PC-9 (cell line): ENCODE data around the gene EXOC1L. TPM values are rescaled to one million over a fixed set of nuclear protein-coding genes. Genes with fewer than 3 reads are reported as not detected.
"Not testable (repeated sequence)": the region's sequence is repeated elsewhere in the genome, so short reads cannot be mapped to it uniquely, and the experiment has no call there.

Experiments used
- BruUV-seq: library from RNA; stranded (reverse); fragments of 400-500 nt; replicated peaks from 2 replicates; lab custom pipeline; 2021; lab: Mats Ljungman, UMichigan
- CTCF ChIA-PET: fragments of 300-600 bp; sonication (Branson Sonifier 250); formaldehyde crosslinking; loops from one replicate; lab custom pipeline; 2022; ENCODE audit warnings: antibody characterized with exemption; lab: Charles Lee
- POLR2A ChIA-PET: fragments of 300-600 bp; sonication (Branson Sonifier 250); formaldehyde crosslinking; loops from one replicate; lab custom pipeline; 2022; ENCODE audit warnings: antibody characterized with exemption; ENCODE audit not compliant: unreplicated experiment; lab: Charles Lee
- DNase-seq, 2 experiments: peaks; one replicate each; pipeline versions ENCODE4 v3.0.0 to v3.0.0-alpha.2; 2015 to 2022; ENCODE audit warnings: mixed read lengths in 1 of 2
- H2AFZ ChIP-seq: fragments of 200-600 bp; sonication (generic); 2 replicates; pipeline ENCODE4 v1.8.1; 2017; ENCODE audit warnings: antibody characterized with exemption
- H3F3A ChIP-seq: fragments of 200-600 bp; sonication (generic); 2 replicates; pipeline ENCODE4 v1.8.1; 2017; ENCODE audit warnings: antibody characterized with exemption, mild to moderate bottlenecking, low read depth; ENCODE audit not compliant: insufficient read depth
- H3K27ac ChIP-seq: fragments of 200-600 bp; sonication (generic); 2 replicates; pipeline ENCODE4 v1.6.1; 2016; ENCODE audit warnings: mixed run types
- H3K27me3 ChIP-seq: fragments of 200-600 bp; sonication (generic); 2 replicates; pipeline ENCODE4 v1.6.1; 2016; ENCODE audit warnings: low read depth, mixed run types; ENCODE audit not compliant: insufficient read depth
- H3K36me3 ChIP-seq: fragments of 200-600 bp; sonication (generic); 2 replicates; pipeline ENCODE4 v1.6.1; 2016; ENCODE audit warnings: low read depth, mixed run types
- H3K4me1 ChIP-seq: fragments of 200-600 bp; sonication (generic); replicated peaks from 2 replicates; pipeline ENCODE4 v1.6.1; 2016; ENCODE audit warnings: mixed run types; ENCODE audit not compliant: insufficient read depth
- H3K4me2 ChIP-seq: fragments of 200-600 bp; sonication (generic); 2 replicates; pipeline ENCODE4 v1.6.1; 2017; ENCODE audit warnings: mixed run types
- H3K4me3 ChIP-seq: fragments of 200-600 bp; sonication (generic); 2 replicates; pipeline ENCODE4 v1.6.1; 2016; ENCODE audit warnings: mixed run types
- H3K79me2 ChIP-seq: fragments of 200-600 bp; sonication (generic); 2 replicates; pipeline ENCODE4 v1.6.1; 2017; ENCODE audit warnings: low read depth, mixed run types
- H3K9me2 ChIP-seq: fragments of 200-600 bp; sonication (generic); 2 replicates; pipeline ENCODE4 v1.8.1; 2017; ENCODE audit warnings: mild to moderate bottlenecking; ENCODE audit not compliant: insufficient read depth
- H3K9me3 ChIP-seq: fragments of 200-600 bp; sonication (generic); 2 replicates; pipeline ENCODE4 v1.8.1; 2016; ENCODE audit warnings: low read depth; ENCODE audit not compliant: insufficient read depth
- H4K20me1 ChIP-seq: fragments of 200-600 bp; sonication (generic); 2 replicates; pipeline ENCODE4 v1.8.1; 2017; ENCODE audit not compliant: insufficient read depth
- CTCF ChIP-seq: fragments of 200-600 bp; sonication (generic); conservative IDR thresholded peaks from 2 replicates; pipeline ENCODE4 v1.6.1; 2017; ENCODE audit warnings: mixed run types, antibody characterized with exemption, mild to moderate bottlenecking, moderate library complexity
- EZH2 ChIP-seq: fragments of 200-600 bp; sonication (generic); IDR thresholded peaks from 2 replicates; pipeline ENCODE4 v1.8.0; 2017; ENCODE audit warnings: antibody characterized with exemption, low read depth
- intact Hi-C: fragments of 100-400 bp; cut with micrococcal nuclease; formaldehyde crosslinking; loops from one replicate; pipeline ENCODE4 v1.10.0; 2022; ENCODE audit not compliant: unreplicated experiment
- total RNA-seq: library from RNA; stranded (reverse); gene quantifications from 2 replicates; pipeline ENCODE4 v1.2.3, GENCODE V29; 2021

EXOC1L gene
- total RNA-seq, 1 experiment from 2014 or later, result not detected

- H3K4me1 ChIP-seq, result peaks cover 8% of the 10 kb centered on the region
- ChIA-PET CTCF (interaction anchor here (0.5 to 1.1 kb wide), 3 partner anchors 338 to 519 kb away, joined by 3 read pairs; no protein-coding TSS in a partner anchor), POLR2A (interaction anchor here (0.6 kb wide), 1 partner anchor 13 kb away, joined by 3 read pairs; no protein-coding TSS in a partner anchor)
- intact Hi-C loops, result no loop called here
- H3F3A ChIP-seq, result no peaks in the 10 kb centered on the region
- peak overlapping the region; percentile 64 for H3K27ac ChIP-seq
- H3K79me2 ChIP-seq, result no peaks in the 10 kb centered on the region
- H3K9me3 ChIP-seq, result no peaks in the 10 kb centered on the region
- H3K27me3 ChIP-seq, result no peaks in the 10 kb centered on the region
- no peaks in the 10 kb centered on the region for H3K36me3 ChIP-seq
- TF ChIP-seq CTCF (no peak), EZH2 (no peak)
- BruUV-seq, result no TSS peak
- no peaks in the 10 kb centered on the region for H3K9me2 ChIP-seq
- peak overlapping the region; percentile 71 for H3K4me2 ChIP-seq
- no peak overlapping the region for H2AFZ ChIP-seq
- no peak overlapping the region for H3K4me3 ChIP-seq
- no peak for DNase-seq
- no peaks in the 10 kb centered on the region for H4K20me1 ChIP-seq
These were observed 21.4 kb downstream of the EXOC1L start for GRCh38 chr4:55840956-55841355.

- peak overlapping the region; percentile 54 for H3K4me3 ChIP-seq
- H3F3A ChIP-seq, H3K4me1 ChIP-seq, BruUV-seq, intact Hi-C loops, H3K27me3 ChIP-seq, H3K79me2 ChIP-seq, H3K9me2 ChIP-seq, H3K9me3 ChIP-seq, H3K36me3 ChIP-seq, H4K20me1 ChIP-seq: not testable (repeated sequence)
- CTCF ChIA-PET, result interaction anchor here (0.5 to 1.1 kb wide), 4 partner anchors 294 to 519 kb away, joined by 3 read pairs; no protein-coding TSS in a partner anchor
- POLR2A ChIA-PET, result interaction anchor here (0.6 kb wide), 1 partner anchor 12 kb away, joined by 3 read pairs; no protein-coding TSS in a partner anchor
- peak overlapping the region; percentile 71 for H3K4me2 ChIP-seq
- peak in 1 of 2 experiments; percentile 45 for DNase-seq
- H2AFZ ChIP-seq, result peak overlapping the region; percentile 65
- H3K27ac ChIP-seq, result peak overlapping the region; percentile 64
These were observed 22.0 kb downstream of the EXOC1L start for GRCh38 chr4:55841373-55842239.

GRCh38 chr4:55842312-55842711 lies 22.7 kb downstream of the EXOC1L start:
- DNase-seq, H2AFZ ChIP-seq, H3K4me3 ChIP-seq, H3K36me3 ChIP-seq, H3K4me2 ChIP-seq, H3K27me3 ChIP-seq, intact Hi-C loops, POLR2A ChIA-PET, H3K27ac ChIP-seq, H3K9me2 ChIP-seq, H3K4me1 ChIP-seq, H4K20me1 ChIP-seq, BruUV-seq, H3K9me3 ChIP-seq, H3K79me2 ChIP-seq, H3F3A ChIP-seq: not testable (repeated sequence)
- CTCF ChIA-PET, result interaction anchor here (0.7 kb wide), 1 partner anchor 295 kb away, joined by 3 read pairs; no protein-coding TSS in a partner anchor

- peaks cover 9% of the 10 kb centered on the region for H3K79me2 ChIP-seq
- no peak for DNase-seq
These were observed 30.1 kb downstream of the EXOC1L start for GRCh38 chr4:55849724-55850123.

More at GRCh38 chr4:55849724-55850123, 30.1 kb downstream of the EXOC1L start:
- Histone ChIP-seq H3K27ac (no peak overlapping the region), H3K27me3 (no peaks in the 10 kb centered on the region), H2AFZ (no peak overlapping the region), H3K4me2 (no peak overlapping the region), H3K9me3 (no peaks in the 10 kb centered on the region), H3K9me2 (no peaks in the 10 kb centered on the region), H3K36me3 (no peaks in the 10 kb centered on the region), H4K20me1 (no peaks in the 10 kb centered on the region), H3K4me1 (peaks cover 31% of the 10 kb centered on the region), H3K4me3 (no peak overlapping the region), H3F3A (peaks cover 12% of the 10 kb centered on the region; the same call in 1 of the 2 replicates)
- ChIA-PET CTCF (no interaction called here), POLR2A (no interaction called here)
- TF ChIP-seq EZH2 (no peak), CTCF (no peak)
- intact Hi-C loops, result loop anchor here (5.0 kb wide), 1 partner anchor 117 kb away; no protein-coding TSS in a partner anchor
- no TSS peak for BruUV-seq
